Esophagus muscularis mucosa (tissue), 4 donors: ENCODE measurements around the gene ATPAF1.

Experiments
- EP300 ChIP-seq: sonication (generic); formaldehyde crosslinking; IDR thresholded peaks from one replicate; pipeline ENCODE4 v1.6.1; 2017; ENCODE audit warnings: antibody characterized with exemption
- POLR2AphosphoS5 ChIP-seq, 2 donors: sonication (generic); formaldehyde crosslinking; IDR thresholded peaks; one replicate each; pipeline ENCODE4 v1.6.1; 2017; ENCODE audit warnings: antibody characterized with exemption in 2 of 2
- TF ChIP-seq, protein P1 (sequence below), 3 experiments: fragments of 200-600 bp in 2 of 3; fragments of 450-650 bp in 1 of 3; sonication (generic) in 2 of 3; IDR thresholded peaks; one replicate each; pipeline ENCODE4 v1.5.1; 2017 to 2019; ENCODE audit warnings: antibody characterized with exemption in 3 of 3, mild to moderate bottlenecking in 2 of 3, moderate library complexity in 1 of 3

DNA sequence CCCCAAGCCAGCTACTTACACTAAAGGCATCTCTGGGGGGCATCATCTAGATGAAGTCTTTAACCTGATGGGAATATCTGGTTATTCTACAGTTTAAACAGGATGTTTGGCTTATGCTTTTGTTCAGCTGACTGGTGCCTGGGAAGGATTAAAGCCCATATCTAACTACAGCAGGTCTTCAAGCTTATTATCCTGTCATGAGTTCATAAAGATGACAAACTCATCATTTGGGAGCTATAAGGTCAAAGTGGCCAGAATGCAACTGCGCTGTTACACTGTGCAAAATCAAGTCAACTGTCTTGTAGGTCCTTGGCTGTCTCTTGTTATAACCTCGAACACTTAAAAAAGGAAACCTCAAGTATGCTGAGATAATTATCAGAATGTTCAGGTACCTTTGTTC, 33.0 kb downstream of the ATPAF1 start:
- TF ChIP-seq, protein P1, sequence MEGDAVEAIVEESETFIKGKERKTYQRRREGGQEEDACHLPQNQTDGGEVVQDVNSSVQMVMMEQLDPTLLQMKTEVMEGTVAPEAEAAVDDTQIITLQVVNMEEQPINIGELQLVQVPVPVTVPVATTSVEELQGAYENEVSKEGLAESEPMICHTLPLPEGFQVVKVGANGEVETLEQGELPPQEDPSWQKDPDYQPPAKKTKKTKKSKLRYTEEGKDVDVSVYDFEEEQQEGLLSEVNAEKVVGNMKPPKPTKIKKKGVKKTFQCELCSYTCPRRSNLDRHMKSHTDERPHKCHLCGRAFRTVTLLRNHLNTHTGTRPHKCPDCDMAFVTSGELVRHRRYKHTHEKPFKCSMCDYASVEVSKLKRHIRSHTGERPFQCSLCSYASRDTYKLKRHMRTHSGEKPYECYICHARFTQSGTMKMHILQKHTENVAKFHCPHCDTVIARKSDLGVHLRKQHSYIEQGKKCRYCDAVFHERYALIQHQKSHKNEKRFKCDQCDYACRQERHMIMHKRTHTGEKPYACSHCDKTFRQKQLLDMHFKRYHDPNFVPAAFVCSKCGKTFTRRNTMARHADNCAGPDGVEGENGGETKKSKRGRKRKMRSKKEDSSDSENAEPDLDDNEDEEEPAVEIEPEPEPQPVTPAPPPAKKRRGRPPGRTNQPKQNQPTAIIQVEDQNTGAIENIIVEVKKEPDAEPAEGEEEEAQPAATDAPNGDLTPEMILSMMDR (IDR thresholded peaks at IDR 0.05) = no peak
- no peak for TF ChIP-seq POLR2AphosphoS5 (IDR thresholded peaks at IDR 0.05)
- TF ChIP-seq EP300 = no peak
